PC-3 (cell line): ENCODE data around the gene ATP1B4. TPM values are rescaled to one million over a fixed set of nuclear protein-coding genes. Genes with fewer than 3 reads are reported as not detected.
"Not testable (repeated sequence)": the region's sequence is repeated elsewhere in the genome, so short reads cannot be mapped to it uniquely, and the experiment has no call there.

Source experiments
- ATAC-seq: fragments of 200-7000 bp; cut with Tn5 transposase; 2 replicates; pipeline ENCODE4 v1.9.1; 2020; ENCODE audit warnings: mild to moderate bottlenecking, moderate library complexity
- BruUV-seq: library from RNA; stranded (reverse); fragments of 400-500 nt; replicated peaks from 2 replicates; lab custom pipeline; 2021; lab: Mats Ljungman, UMichigan
- CTCF ChIA-PET: fragments of 300-600 bp; sonication (Branson Sonifier 250); formaldehyde crosslinking; loops from one replicate; lab custom pipeline; 2022; ENCODE audit warnings: antibody characterized with exemption; lab: Charles Lee
- POLR2A ChIA-PET: fragments of 300-600 bp; sonication (Branson Sonifier 250); formaldehyde crosslinking; loops from one replicate; lab custom pipeline; 2022; ENCODE audit warnings: antibody characterized with exemption; ENCODE audit not compliant: unreplicated experiment; lab: Charles Lee
- DNase-seq: peaks from one replicate; pipeline ENCODE4 v3.0.0-alpha.2; 2015
- H2AFZ ChIP-seq: fragments of 300-600 bp; sonication (generic); 2 replicates; pipeline ENCODE4 v1.6.0; 2016; ENCODE audit warnings: antibody characterized with exemption, low read length
- H3F3A ChIP-seq: fragments of 300-600 bp; sonication (generic); one replicate; pipeline ENCODE4 v1.6.0; 2017; ENCODE audit warnings: antibody characterized with exemption, low read length, control low read depth, mild to moderate bottlenecking; ENCODE audit not compliant: unreplicated experiment
- H3K27ac ChIP-seq: fragments of 300-600 bp; sonication (generic); 2 replicates; pipeline ENCODE4 v1.5.1; 2016; ENCODE audit warnings: mild to moderate bottlenecking, low read length
- H3K27me3 ChIP-seq: fragments of 300-600 bp; sonication (generic); 2 replicates; pipeline ENCODE4 v1.6.1; 2016; ENCODE audit warnings: low read length, mixed read lengths
- H3K36me3 ChIP-seq: fragments of 300-600 bp; sonication (generic); 2 replicates; pipeline ENCODE4 v1.6.1; 2016; ENCODE audit warnings: low read depth, mixed run types, low read length, mixed read lengths
- H3K4me1 ChIP-seq: fragments of 300-600 bp; sonication (generic); 2 replicates; pipeline ENCODE4 v1.5.1; 2016; ENCODE audit warnings: low read length; ENCODE audit not compliant: insufficient read depth
- H3K4me2 ChIP-seq: fragments of 300-600 bp; sonication (generic); 2 replicates; pipeline ENCODE4 v1.6.0; 2016; ENCODE audit warnings: low read length
- H3K4me3 ChIP-seq: fragments of 300-600 bp; sonication (generic); 2 replicates; pipeline ENCODE4 v1.5.1; 2016; ENCODE audit warnings: mild to moderate bottlenecking, low read length, mixed read lengths
- H3K79me2 ChIP-seq: fragments of 300-600 bp; sonication (generic); 2 replicates; pipeline ENCODE4 v1.6.1; 2017; ENCODE audit warnings: low read length, mixed read lengths
- H3K9ac ChIP-seq: fragments of 300-600 bp; sonication (generic); 2 replicates; pipeline ENCODE4 v1.6.0; 2016; ENCODE audit warnings: mild to moderate bottlenecking, low read length
- H3K9me2 ChIP-seq: fragments of 300-600 bp; sonication (generic); replicated peaks from 2 replicates; pipeline ENCODE4 v1.6.1; 2016; ENCODE audit warnings: mixed run types, low read length, mixed read lengths
- H3K9me3 ChIP-seq: fragments of 300-600 bp; sonication (generic); 2 replicates; pipeline ENCODE4 v1.6.1; 2016; ENCODE audit warnings: low read length, mixed read lengths
- H4K20me1 ChIP-seq: fragments of 300-600 bp; sonication (generic); 2 replicates; pipeline ENCODE4 v1.6.1; 2016; ENCODE audit warnings: low read length, mixed read lengths
- CTCF ChIP-seq: fragments of 300-600 bp; sonication (generic); conservative IDR thresholded peaks from 2 replicates; pipeline ENCODE4 v1.5.1; 2017; ENCODE audit warnings: antibody characterized with exemption, low read depth, mild to moderate bottlenecking, low read length
- EZH2 ChIP-seq: fragments of 300-600 bp; sonication (generic); IDR thresholded peaks from one replicate; pipeline ENCODE4 v1.6.1; 2017; ENCODE audit warnings: antibody characterized with exemption, mild to moderate bottlenecking, low read length; ENCODE audit not compliant: unreplicated experiment
- EZH2phosphoT487 ChIP-seq: fragments of 300-600 bp; sonication (generic); IDR thresholded peaks from 2 replicates; pipeline ENCODE4 v1.6.1; 2018; ENCODE audit warnings: mild to moderate bottlenecking, antibody characterized with exemption, low read length, borderline replicate concordance
- intact Hi-C: fragments of 100-400 bp; cut with micrococcal nuclease; formaldehyde crosslinking; loops from 2 replicates; pipeline ENCODE4 v1.9.0; 2023
- total RNA-seq: library from RNA; depleted of rRNA; stranded (reverse); fragments of >200 nt; gene quantifications from 2 replicates; pipeline ENCODE4 v1.2.3, GENCODE V29; 2014

ATP1B4 gene
- total RNA-seq, 1 experiment from 2014 or later = not detected

DNA sequence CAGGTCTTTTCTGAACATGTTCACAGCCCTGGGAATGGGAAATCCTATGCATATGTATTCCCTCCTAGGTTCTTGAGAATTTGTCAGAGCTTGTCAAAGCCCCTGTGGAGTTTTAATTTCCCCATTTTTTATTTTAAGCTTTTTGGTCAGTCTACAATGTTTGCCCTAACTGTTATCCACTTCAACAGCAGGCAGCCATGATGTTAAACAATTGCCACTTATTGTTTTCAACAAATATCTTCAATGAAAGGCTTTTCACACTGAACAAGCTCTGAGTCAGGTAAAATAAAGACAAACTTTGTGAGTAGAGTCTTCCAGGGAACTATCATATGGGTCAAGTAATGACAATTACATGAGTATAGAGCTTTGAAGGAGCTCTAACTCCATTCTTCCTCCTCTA is 25.0 kb upstream of the ATP1B4 start:
- no peaks in the 10 kb centered on the region for H3F3A ChIP-seq
- no peak overlapping the region for H3K27ac ChIP-seq
- TF ChIP-seq CTCF (no peak), EZH2 (no peak), EZH2phosphoT487 (no peak)
- no peak overlapping the region for H3K9ac ChIP-seq
- no peak overlapping the region for H2AFZ ChIP-seq
- no peak overlapping the region for H3K4me2 ChIP-seq
- DNase-seq (no peak), ATAC-seq (no peak)
- H4K20me1 ChIP-seq = no peaks in the 10 kb centered on the region
- H3K4me1 ChIP-seq = no peaks in the 10 kb centered on the region
- CTCF ChIA-PET = no interaction called here
- intact Hi-C loops = no loop called here
- no TSS peak for BruUV-seq
- H3K9me2 ChIP-seq = no peaks in the 10 kb centered on the region
- H3K36me3 ChIP-seq = no peaks in the 10 kb centered on the region
- H3K4me3 ChIP-seq = no peak overlapping the region
- H3K9me3 ChIP-seq = no peaks in the 10 kb centered on the region
- POLR2A ChIA-PET = no interaction called here
- no peaks in the 10 kb centered on the region for H3K27me3 ChIP-seq
- no peaks in the 10 kb centered on the region for H3K79me2 ChIP-seq

- intact Hi-C loops, H4K20me1 ChIP-seq, BruUV-seq, H3K27ac ChIP-seq, H3K9me3 ChIP-seq, ATAC-seq, H2AFZ ChIP-seq, DNase-seq, H3K4me2 ChIP-seq, H3K27me3 ChIP-seq, H3K9ac ChIP-seq, H3K4me3 ChIP-seq, H3K79me2 ChIP-seq, CTCF ChIA-PET, H3K4me1 ChIP-seq, POLR2A ChIA-PET, H3K36me3 ChIP-seq, H3K9me2 ChIP-seq, H3F3A ChIP-seq: not testable (repeated sequence)
Observed at GRCh38 chrX:120344566-120344965, 17.3 kb upstream of the ATP1B4 start.

- H3F3A ChIP-seq = no peaks in the 10 kb centered on the region
- no peak for ATAC-seq
- intact Hi-C loops = no loop called here
- ChIA-PET POLR2A (no interaction called here), CTCF (no interaction called here)
- no peak for DNase-seq
- H3K4me1 ChIP-seq = no peaks in the 10 kb centered on the region
- no peak overlapping the region for H3K4me3 ChIP-seq
- H3K36me3 ChIP-seq = no peaks in the 10 kb centered on the region
- TF ChIP-seq EZH2 (no peak), EZH2phosphoT487 (no peak), CTCF (no peak)
- H3K79me2 ChIP-seq = no peaks in the 10 kb centered on the region
- H2AFZ ChIP-seq = no peak overlapping the region
- no peak overlapping the region for H3K4me2 ChIP-seq
- H4K20me1 ChIP-seq = no peaks in the 10 kb centered on the region
- no peaks in the 10 kb centered on the region for H3K9me2 ChIP-seq
- no peak overlapping the region for H3K9ac ChIP-seq
- H3K27ac ChIP-seq = no peak overlapping the region
- H3K27me3 ChIP-seq = no peaks in the 10 kb centered on the region
- no TSS peak for BruUV-seq
- no peaks in the 10 kb centered on the region for H3K9me3 ChIP-seq
Observed at GRCh38 chrX:120350450-120351138, 11.3 kb upstream of the ATP1B4 start.
